ENCODE results near the gene DPCD.
A peak's percentile ranks its signal among the peaks of the same experiment; 100 is the strongest.
"Not testable (repeated sequence)": the region's sequence is repeated elsewhere in the genome, so short reads cannot be mapped to it uniquely, and the experiment has no call there.

The DPCD gene

GRCh38 chr10:101613646-101614045 lies 25.5 kb downstream of the DPCD start:
- DNase-seq, result no peak
- intact Hi-C loops (cut with DNase I), result no loop called here

- intact Hi-C loops (cut with DNase I), result no loop called here
- no peak for DNase-seq
These were observed 26.8 kb downstream of the DPCD start for GRCh38 chr10:101614663-101615524.

- intact Hi-C loops (cut with DNase I), result no loop called here
- DNase-seq, result peak in 38 of 42 donors; percentile 17 to 85 (median 54)
These were observed 27.5 kb downstream of the DPCD start for GRCh38 chr10:101615525-101616116.

- intact Hi-C loops (cut with DNase I), result no loop called here
- peak in 5 of 42 donors; percentile 25 to 66 (median 37) for DNase-seq
These were observed 28.4 kb downstream of the DPCD start for GRCh38 chr10:101616415-101617101.

GRCh38 chr10:101617102-101617823 lies 29.1 kb downstream of the DPCD start:
- no peak for DNase-seq
- intact Hi-C loops (cut with DNase I), result no loop called here

- no peak for DNase-seq
- intact Hi-C loops (cut with DNase I), result no loop called here
These were observed 29.9 kb downstream of the DPCD start for GRCh38 chr10:101617824-101618568.

- intact Hi-C loops (cut with DNase I), result no loop called here
- DNase-seq, result no peak
These were observed 30.8 kb downstream of the DPCD start for GRCh38 chr10:101618871-101619270.

GRCh38 chr10:101619983-101620382 lies 31.9 kb downstream of the DPCD start:
- intact Hi-C loops (cut with DNase I), result no loop called here
- no peak for DNase-seq

- DNase-seq, result no peak
- intact Hi-C loops (cut with DNase I), result no loop called here
These were observed 35.4 kb downstream of the DPCD start for GRCh38 chr10:101623528-101623927.

- DNase-seq, result no peak
- intact Hi-C loops (cut with DNase I), result no loop called here
These were observed 36.5 kb downstream of the DPCD start for GRCh38 chr10:101624526-101625102.

- no peak for DNase-seq
- intact Hi-C loops (cut with DNase I), result no loop called here
These were observed 37.8 kb downstream of the DPCD start for GRCh38 chr10:101625821-101626412.

GRCh38 chr10:101629837-101630632 lies 41.9 kb downstream of the DPCD start:
- intact Hi-C loops (cut with DNase I), result no loop called here
- peak in 41 of 42 donors; percentile 19 to 85 (median 65) for DNase-seq

- DNase-seq, result no peak
- intact Hi-C loops (cut with DNase I), result no loop called here
These were observed 42.5 kb downstream of the DPCD start for GRCh38 chr10:101630633-101630920.

- DNase-seq, result no peak
- intact Hi-C loops (cut with DNase I), result no loop called here
These were observed 43.8 kb downstream of the DPCD start for GRCh38 chr10:101631821-101632475.

- intact Hi-C loops (cut with DNase I); DNase-seq: not testable (repeated sequence)
These were observed 45.4 kb downstream of the DPCD start for GRCh38 chr10:101633510-101633909.

GRCh38 chr10:101639141-101639900 lies 51.2 kb downstream of the DPCD start:
- intact Hi-C loops (cut with DNase I), result no loop called here
- no peak for DNase-seq
